GM19328 (cell line): ENCODE results near the gene RLF.
A peak's percentile ranks its signal among the peaks of the same experiment; 100 is the strongest.
"Not testable (repeated sequence)": the region's sequence is repeated elsewhere in the genome, so short reads cannot be mapped to it uniquely, and the experiment has no call there.

Source experiments
- ATAC-seq: cut with Tn5 transposase; IDR thresholded peaks from one replicate; pipeline ENCODE4 v1.9.1; 2021; ENCODE audit warnings: mild to moderate bottlenecking, moderate library complexity; ENCODE audit not compliant: unreplicated experiment

RLF gene

GRCh38 chr1:40162753-40163441, 1.7 kb downstream of the RLF start:
- ATAC-seq = no peak

DNA sequence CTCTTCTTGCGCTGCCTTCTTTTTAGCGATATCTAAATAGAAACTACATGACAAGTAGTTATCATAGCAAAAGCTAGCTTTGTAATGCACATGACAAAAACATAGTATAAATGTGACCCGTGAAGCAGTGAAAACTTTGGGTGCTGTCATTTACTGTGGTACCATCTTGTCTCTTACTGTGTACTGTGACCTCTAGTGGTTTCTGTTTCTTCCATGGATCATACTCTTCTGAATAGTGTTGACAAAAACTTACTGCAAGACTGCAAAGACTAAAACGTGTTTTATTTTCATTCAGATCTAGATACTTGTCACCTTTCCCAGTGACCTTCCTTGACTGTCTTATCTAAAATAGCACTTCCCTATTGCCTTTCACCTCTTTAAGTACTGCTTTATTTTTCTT, 6.1 kb downstream of the RLF start:
- no peak for ATAC-seq

- ATAC-seq = no peak
These were observed 9.8 kb downstream of the RLF start for GRCh38 chr1:40171036-40171435.

DNA sequence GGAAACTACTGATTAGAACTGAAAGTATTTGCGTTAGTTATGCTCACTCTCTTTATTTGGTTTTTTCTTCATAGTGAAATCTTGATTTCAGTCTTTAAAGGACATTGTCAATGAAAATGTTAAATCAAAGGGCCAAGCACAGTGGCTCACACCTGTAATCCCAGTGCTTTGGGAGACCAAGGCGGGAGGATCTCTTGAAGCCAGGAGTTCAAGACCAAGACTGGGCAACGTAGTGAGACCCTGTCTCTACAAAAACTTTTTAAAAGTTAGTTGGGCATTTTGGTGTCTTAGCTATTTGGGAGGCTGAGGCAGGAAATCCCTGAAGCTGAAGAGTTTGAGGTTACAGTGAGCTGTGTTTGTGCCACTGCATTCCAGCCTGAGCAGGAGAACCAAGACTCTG, 13.6 kb downstream of the RLF start:
- ATAC-seq = no peak

DNA sequence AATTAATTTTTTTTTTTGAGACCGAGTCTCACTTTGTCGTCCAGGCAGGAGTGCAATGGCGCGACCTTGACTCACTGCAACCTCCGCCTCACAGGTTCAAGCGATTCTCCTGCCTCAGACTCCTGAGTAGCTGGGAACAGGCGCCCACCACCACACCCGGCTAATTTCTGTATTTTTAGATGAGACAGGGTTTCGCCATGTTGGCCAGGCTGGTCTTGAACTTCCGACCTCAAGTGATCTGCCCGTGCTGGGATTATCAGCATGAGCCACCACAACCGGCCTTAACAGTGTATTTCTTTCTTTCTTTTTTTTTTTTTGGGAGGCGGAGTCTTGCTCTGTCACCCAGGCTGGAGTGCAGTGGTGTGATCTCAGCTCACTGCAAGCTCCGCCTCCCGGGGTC, 15.8 kb downstream of the RLF start:
- not testable (repeated sequence) for ATAC-seq

DNA sequence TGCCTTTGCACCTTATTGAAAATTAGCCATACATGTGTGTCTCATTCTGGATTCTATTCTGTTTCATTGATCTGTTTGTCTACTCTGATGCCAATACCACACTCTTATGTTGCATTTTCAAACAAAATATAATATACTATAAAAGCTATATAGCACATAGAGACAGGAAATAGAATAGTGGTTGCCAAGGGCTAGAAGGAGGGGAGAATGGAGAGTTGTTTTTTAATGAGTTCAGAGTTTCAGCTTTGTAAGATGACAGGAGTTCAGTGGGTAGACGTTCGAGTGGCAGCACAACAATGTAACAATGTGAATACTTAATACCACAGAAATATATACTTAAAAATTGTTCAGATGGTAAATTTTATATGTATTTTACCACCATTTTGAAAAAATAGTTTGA, 17.0 kb downstream of the RLF start:
- no peak for ATAC-seq

DNA sequence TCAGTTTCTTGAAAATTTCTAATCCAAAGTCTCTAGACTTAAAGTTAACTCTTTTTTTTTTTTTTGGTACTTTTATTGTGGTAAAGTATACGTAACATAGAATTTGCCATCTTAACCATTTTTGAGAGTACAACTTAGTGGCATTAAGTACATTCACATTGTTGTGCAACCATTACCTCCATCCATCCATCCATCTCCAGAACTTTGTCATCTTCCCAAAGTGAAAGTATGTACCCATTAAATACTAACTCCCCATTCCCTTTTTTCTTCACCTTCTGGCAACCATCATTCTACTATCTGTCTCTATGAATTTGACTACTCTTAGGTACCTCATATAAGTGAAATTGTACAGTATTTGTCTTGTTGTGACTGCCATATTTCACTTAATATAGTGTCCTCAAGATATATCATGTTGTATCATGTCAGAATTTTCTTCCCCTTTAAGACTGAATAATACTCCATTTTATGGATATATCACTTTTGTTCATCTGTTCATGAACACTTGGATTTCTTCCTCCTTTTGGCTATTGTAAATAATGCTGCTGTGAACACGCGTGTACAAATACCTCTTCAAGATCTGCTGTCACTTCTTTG, 18.4 kb downstream of the RLF start:
- ATAC-seq = no peak

DNA sequence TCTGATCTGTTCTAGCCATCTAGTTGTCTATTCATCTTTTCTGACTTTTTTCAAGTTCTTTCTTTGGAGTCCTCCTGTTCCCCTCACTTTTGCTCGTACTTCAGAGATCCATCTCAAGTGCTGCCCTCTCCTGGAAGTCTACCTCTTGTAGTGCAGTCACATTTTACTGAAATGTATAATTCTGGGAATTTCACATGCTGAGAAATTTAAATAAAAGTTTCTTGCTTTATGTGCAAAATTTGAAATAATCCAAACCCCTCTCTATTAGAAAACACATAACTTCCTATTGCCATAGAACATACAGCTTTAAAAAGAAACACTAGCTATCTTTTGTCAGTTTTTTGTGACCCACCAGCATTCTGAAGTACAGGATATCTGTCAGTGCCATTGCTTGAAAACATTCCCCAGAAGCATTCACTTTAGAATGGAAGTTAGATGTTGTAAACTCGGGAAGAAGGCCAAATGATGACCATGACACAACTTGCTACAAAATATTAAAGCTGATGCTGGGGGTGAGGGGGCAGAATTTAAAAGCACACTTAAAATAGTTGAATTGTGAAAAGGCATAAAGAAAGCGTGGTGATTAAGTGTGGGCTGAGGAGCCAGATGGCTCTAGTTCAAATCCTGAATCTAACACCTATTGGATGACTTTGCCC, 22.0 kb downstream of the RLF start:
- no peak for ATAC-seq

GRCh38 chr1:40184193-40184592, 23.0 kb downstream of the RLF start:
- no peak for ATAC-seq

DNA sequence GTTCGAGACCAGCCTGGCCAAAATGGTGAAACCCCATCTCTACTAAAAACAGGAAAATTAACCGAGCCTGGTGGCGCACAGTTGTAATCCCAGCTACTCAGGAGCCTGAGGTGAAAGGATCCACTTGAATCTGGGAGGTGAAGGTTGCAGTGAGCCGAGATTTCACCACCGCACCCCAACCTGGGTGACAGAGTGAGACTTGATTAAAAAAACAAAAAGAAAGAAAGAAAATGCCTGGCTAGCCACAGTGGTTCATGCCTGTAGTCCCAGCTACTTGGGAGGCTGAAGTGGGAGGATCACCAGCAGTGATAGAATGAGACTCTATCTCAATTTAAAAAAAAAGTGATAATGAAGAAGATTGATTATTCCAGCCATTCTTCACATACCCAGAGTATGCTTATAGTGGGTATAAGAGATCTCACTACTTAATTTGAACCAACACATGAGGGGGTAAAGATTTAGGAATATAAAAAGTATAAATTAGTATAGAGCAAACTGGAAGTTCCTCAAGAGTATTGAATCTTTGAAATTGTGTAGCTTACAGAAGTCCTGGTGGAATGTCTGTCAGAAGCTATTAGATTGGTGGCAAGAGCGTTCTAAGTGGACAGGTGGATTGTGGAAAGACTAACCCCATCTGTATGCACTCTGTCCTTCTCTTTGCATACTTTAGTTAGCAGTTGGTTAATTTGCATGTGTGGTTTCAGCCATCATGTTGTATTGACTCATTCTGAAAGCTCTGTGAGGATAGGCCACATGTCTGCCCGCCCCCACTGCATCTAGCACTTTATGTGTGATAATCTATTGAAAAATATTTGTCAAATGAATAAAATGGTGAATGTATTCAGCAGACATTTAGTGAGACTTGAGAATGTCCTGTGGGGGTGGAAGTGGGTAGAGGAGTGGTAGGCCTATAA, 25.0 kb downstream of the RLF start:
- peak; percentile 93 for ATAC-seq

DNA sequence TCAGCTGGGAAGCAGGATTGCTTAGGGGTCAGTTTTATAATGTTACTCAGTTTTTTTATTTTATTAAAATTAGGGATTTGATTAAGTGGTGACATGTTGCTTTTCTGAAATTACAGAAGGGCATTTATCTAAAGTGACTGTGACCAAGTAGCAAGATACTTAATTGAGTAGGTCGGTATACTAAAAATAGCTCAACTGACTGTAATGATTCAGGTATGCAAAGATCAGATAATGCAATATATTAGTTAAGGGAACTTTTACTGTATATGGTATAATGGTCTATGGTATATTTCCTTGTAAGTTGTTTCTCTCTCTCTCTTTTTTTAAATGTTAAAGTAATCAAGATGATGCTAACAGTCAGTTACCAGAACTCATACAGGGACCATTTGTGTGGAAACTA, 26.2 kb downstream of the RLF start:
- no peak for ATAC-seq

GRCh38 chr1:40194639-40195038, 33.5 kb downstream of the RLF start:
- ATAC-seq = not testable (repeated sequence)

DNA sequence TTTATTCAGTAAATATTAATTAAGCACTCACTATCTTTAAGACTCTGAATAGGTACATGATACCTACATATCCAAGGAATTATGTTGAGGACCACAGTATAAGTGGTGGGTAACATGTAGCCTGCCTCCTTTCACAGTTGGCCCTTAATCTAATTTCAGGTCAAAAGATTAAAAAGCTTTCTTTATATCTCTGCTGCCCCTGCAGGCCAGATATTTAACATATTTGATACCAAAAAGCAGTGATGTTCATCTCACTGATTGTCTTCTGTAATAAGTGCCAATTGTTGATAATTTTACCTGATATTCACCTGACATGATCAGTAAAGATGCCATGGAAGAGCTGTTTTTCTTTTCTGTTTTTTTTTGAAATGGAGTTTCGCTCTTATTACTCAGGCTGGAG, 36.5 kb downstream of the RLF start:
- no peak for ATAC-seq

GRCh38 chr1:40199126-40199525, 37.9 kb downstream of the RLF start:
- no peak for ATAC-seq

- no peak for ATAC-seq
These were observed 43.7 kb downstream of the RLF start for GRCh38 chr1:40204856-40205255.

GRCh38 chr1:40210511-40211204, 49.5 kb downstream of the RLF start:
- no peak for ATAC-seq

DNA sequence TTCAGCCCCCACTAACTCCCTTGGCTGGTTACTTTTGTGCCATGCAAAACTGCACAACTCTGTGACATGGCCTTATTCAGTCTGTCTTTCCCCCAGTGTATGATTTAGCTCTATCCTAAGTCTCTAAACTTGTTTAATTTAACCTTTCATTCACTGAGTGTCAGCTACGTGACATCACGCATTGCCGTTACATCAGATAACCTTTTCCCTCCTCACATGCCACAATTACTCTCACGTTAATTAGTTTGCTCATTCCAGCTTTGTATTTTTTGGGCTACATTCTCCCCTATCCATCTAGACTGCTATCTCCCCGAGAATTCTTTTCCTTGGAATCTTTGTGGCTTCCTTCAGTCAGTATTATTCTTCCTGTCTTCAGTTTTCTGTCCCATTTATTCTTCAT, 57.1 kb downstream of the RLF start:
- no peak for ATAC-seq

DNA sequence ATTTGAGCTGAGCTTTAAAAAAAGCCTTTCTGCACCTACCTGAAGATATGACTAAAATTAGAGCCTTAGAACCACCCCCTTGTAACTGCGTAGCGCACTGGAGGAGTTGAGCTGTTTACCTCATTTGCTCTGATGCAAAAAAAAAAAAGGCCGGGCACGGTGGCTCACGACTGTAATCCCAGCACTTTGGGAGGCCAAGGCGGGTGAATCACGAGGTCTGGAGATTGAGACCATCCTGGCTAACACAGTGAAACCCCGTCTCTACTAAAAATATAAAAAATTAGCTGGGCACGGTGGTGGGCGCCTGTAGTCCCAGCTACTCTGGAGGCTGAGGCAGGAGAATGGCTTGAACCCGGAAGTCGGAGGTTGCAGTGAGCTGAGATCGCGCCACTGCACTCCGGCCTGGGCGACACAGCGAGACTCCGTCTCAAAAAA, 60.3 kb downstream of the RLF start:
- not testable (repeated sequence) for ATAC-seq

GRCh38 chr1:40221977-40222772, 61.0 kb downstream of the RLF start:
- no peak for ATAC-seq

DNA sequence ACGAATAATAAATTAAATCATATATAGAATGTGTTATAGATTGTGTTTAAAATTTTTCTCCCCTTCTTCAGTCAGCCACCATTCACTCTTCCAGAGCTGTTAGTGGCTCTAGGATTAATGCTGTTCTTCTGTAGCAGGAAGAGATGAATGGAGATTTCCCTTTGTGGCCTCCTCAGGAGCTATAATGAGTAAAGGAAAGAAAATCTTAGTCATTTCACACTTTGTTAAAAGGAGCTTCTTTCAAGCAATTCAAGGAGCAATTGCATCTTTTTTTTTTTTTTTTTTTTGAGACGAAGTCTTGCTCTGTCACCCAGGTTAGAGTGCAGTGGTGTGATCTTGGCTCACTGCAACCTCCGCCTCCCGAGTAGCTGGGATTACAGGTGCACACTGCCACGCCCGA, 62.9 kb downstream of the RLF start:
- ATAC-seq = no peak
